GM12892 (cell line): ENCODE data around the gene CERT1.

Source experiments
- POLR2A ChIP-seq: IDR thresholded peaks from 2 replicates; pipeline ENCODE4 v1.6.1; 2011; ENCODE audit warnings: low read depth, low read length, control low read depth
- POLR2AphosphoS5 ChIP-seq: IDR thresholded peaks from 2 replicates; pipeline ENCODE4 v1.6.1; 2011; ENCODE audit warnings: low read depth, low read length, control low read depth

DNA sequence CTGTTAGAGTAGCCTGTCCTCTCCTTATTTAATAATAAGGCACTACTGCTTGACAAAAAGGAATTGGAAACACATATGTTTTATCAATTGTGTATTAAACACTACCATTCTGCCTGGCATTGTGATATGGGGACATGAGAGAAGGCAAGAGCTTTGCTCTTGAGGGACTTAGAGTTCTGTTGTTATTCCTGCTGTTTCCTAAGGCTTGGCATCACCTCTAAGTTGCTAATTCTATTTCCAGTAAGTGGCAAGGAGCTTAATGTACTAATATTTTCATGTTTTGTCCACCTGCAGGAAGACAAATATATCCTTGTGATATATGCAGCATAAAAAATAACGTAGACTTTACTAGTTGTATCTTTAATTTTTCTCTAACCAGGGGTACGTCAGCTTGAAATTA lies 161.8 kb downstream of the CERT1 start:
- no peak for TF ChIP-seq POLR2A
- TF ChIP-seq POLR2AphosphoS5 = no peak
